K562 (cell line): ENCODE measurements around the gene CSRNP2. TPM values are rescaled to one million over a fixed set of nuclear protein-coding genes. Genes with fewer than 3 reads are reported as not detected.

Source experiments
- ATAC-seq: fragments of 200-7000 bp; cut with Tn5 transposase; 3 replicates; pipeline ENCODE4 v1.9.1; 2020; ENCODE audit warnings: moderate library complexity
- BruUV-seq: library from RNA; stranded (reverse); fragments of 400-500 nt; replicated peaks from 2 replicates; lab custom pipeline; 2021; lab: Mats Ljungman, UMichigan
- CTCF ChIA-PET: fragments of 300-600 bp; formaldehyde crosslinking; extraction: SDS; loops from one replicate; lab custom pipeline; 2021; ENCODE audit warnings: low intra/inter-chr PET ratio; lab: Yijun Ruan, JAX
- POLR2A ChIA-PET: fragments of 300-600, 350-650 bp; sonication (Branson Sonifier 250); formaldehyde crosslinking; extraction: SDS; loops from one replicate; lab custom pipeline; 2021; ENCODE audit warnings: antibody characterized with exemption, inconsistent platforms; lab: Yijun Ruan, JAX
- DNase-seq, 4 experiments: peaks; one replicate each; pipeline versions ENCODE4 v3.0.0 to v3.0.0-alpha.2; 2011 to 2018; ENCODE audit warnings: low spot score in 3 of 4, mixed read lengths in 3 of 4; ENCODE audit errors: extremely low read depth in 1 of 4
- FAIRE-seq: peaks from 2 replicates; lab custom pipeline; 2011; peaks lifted over from hg19 to GRCh38; lab: Jason Lieb, UNC
- H2AFZ ChIP-seq: 2 replicates; pipeline ENCODE4 v1.6.0; 2011; ENCODE audit warnings: low read depth, low read length, control low read depth, inconsistent platforms
- H3K27ac ChIP-seq: fragments of 200-600 bp; 3 replicates; pipeline ENCODE4 v1.8.0; 2011; ENCODE audit warnings: low read depth, mild to moderate bottlenecking, control low read depth, inconsistent platforms, low read length, moderate library complexity, mixed read lengths; ENCODE audit errors: extremely low read depth
- H3K27me3 ChIP-seq, 2 experiments: fragments of 300-600 bp in 1 of 2; 2 replicates in 1 of 2; 3 replicates in 1 of 2; pipeline versions ENCODE4 v1.6.0 to v1.8.0; 2011; ENCODE audit warnings: inconsistent platforms in 2 of 2, low read length in 2 of 2, mild to moderate bottlenecking in 1 of 2, mixed read lengths in 1 of 2, moderate library complexity in 1 of 2; ENCODE audit not compliant: control insufficient read depth in 2 of 2, insufficient read depth in 2 of 2
- H3K36me3 ChIP-seq: fragments of 300-600 bp; 3 replicates; pipeline ENCODE4 v1.8.0; 2011; ENCODE audit warnings: mild to moderate bottlenecking, low read length, inconsistent platforms; ENCODE audit not compliant: control insufficient read depth, insufficient read depth
- H3K4me1 ChIP-seq, 2 experiments: fragments of 200-600 bp in 1 of 2; replicated peaks in 1 of 2; 2 replicates in 1 of 2; 3 replicates in 1 of 2; pipeline versions ENCODE4 v1.5.1 to v1.8.0; 2011; ENCODE audit warnings: inconsistent platforms in 2 of 2, low read length in 2 of 2, mild to moderate bottlenecking in 1 of 2, mixed read lengths in 1 of 2, moderate library complexity in 1 of 2; ENCODE audit not compliant: control insufficient read depth in 2 of 2, insufficient read depth in 2 of 2
- H3K4me2 ChIP-seq: 2 replicates; pipeline ENCODE4 v1.6.1; 2011; ENCODE audit warnings: low read length, control low read depth, inconsistent platforms, mixed read lengths; ENCODE audit not compliant: insufficient read depth
- H3K4me3 ChIP-seq: fragments of 200-600 bp; sonication (generic), shearing (Covaris generic); 2 replicates; pipeline ENCODE4 v1.5.1; 2016; ENCODE audit warnings: control low read depth, inconsistent platforms
- H3K79me2 ChIP-seq: fragments of 200-600 bp; 3 replicates; pipeline ENCODE4 v1.8.0; 2011; ENCODE audit warnings: low read length, inconsistent platforms; ENCODE audit not compliant: control insufficient read depth, insufficient read depth
- H3K9ac ChIP-seq, 2 experiments: 2 replicates each; pipeline versions ENCODE4 v1.6.0 to v1.6.1; 2011; ENCODE audit warnings: low read depth in 2 of 2, low read length in 2 of 2, control low read depth in 1 of 2, inconsistent platforms in 1 of 2, mild to moderate bottlenecking in 1 of 2, mixed read lengths in 1 of 2; ENCODE audit not compliant: insufficient read depth in 1 of 2
- H3K9me1 ChIP-seq: one replicate; pipeline ENCODE4 v1.6.0; 2011; ENCODE audit warnings: inconsistent platforms, mild to moderate bottlenecking, low read length, moderate library complexity; ENCODE audit not compliant: control insufficient read depth, insufficient read depth
- H3K9me3 ChIP-seq: replicated peaks from 2 replicates; pipeline ENCODE4 v1.5.1; 2011; ENCODE audit warnings: low read depth, low read length, inconsistent platforms; ENCODE audit not compliant: control insufficient read depth, insufficient read depth
- H4K20me1 ChIP-seq: replicated peaks from 2 replicates; pipeline ENCODE4 v1.6.1; 2011; ENCODE audit warnings: low read length, inconsistent platforms, mixed read lengths; ENCODE audit not compliant: control insufficient read depth, insufficient read depth
- EP300 ChIP-seq: IDR thresholded peaks from 2 replicates; pipeline ENCODE4 v1.6.1; 2012; ENCODE audit warnings: low read length, improper control_type of control experiment
- HCFC1 ChIP-seq: IDR thresholded peaks from 2 replicates; pipeline ENCODE4 v1.6.1; 2012; ENCODE audit warnings: low read depth, low read length, improper control_type of control experiment
- MAFK ChIP-seq: IDR thresholded peaks from 2 replicates; pipeline ENCODE4 v1.6.1; 2011; ENCODE audit warnings: low read length, improper control_type of control experiment
- MEF2D ChIP-seq: conservative IDR thresholded peaks from 2 replicates; pipeline ENCODE4 v1.6.1; 2016; ENCODE audit warnings: low read depth, missing genetic modification characterization, missing compliant biosample characterization
- NCOA1 ChIP-seq: fragments of 450-650 bp; IDR thresholded peaks from 2 replicates; pipeline ENCODE4 v1.6.1; 2016; ENCODE audit warnings: low read depth
- PURB ChIP-seq: sonication (generic); formaldehyde crosslinking; IDR thresholded peaks from 2 replicates; pipeline ENCODE4 v1.9.0; 2021; ENCODE audit warnings: low read depth, mild to moderate bottlenecking, missing genetic modification reagents
- RFX5 ChIP-seq: IDR thresholded peaks from 2 replicates; pipeline ENCODE4 v1.6.1; 2011; ENCODE audit warnings: low read depth, mild to moderate bottlenecking, improper control_type of control experiment, low read length
- SETDB1 ChIP-seq: IDR thresholded peaks from one replicate; pipeline ENCODE4 v1.6.1; 2012; ENCODE audit warnings: low read length, control low read depth, inconsistent platforms
- ZNF197 ChIP-seq: fragments of 200-800 bp; sonication (Bioruptor generic); IDR thresholded peaks from 2 replicates; pipeline ENCODE4 v1.6.1; 2016; ENCODE audit warnings: low read depth, missing genetic modification characterization, missing compliant biosample characterization
- WGBS: fragments of 100-300 bp; shearing (Covaris generic); methylation state at CpG from one replicate; pipeline ENCODE4 v1.1.6; 2016; ENCODE audit warnings: low coverage, mixed read lengths; ENCODE audit not compliant: insufficient coverage; ENCODE audit errors: missing lambda C conversion rate; 5-methylcytosine and 5-hydroxymethylcytosine counted together
- in situ Hi-C: fragments of 300-500 bp; cut with MboI; formaldehyde crosslinking; loops from 4 replicates; pipeline ENCODE4 v1.15.0; 2018; ENCODE audit warnings: inconsistent platforms, mixed read lengths
- intact Hi-C: fragments of 100-400 bp; cut with micrococcal nuclease; formaldehyde crosslinking; loops from 2 replicates; pipeline ENCODE4 v1.14.2; 2022
- polyA plus RNA-seq, 8 experiments: library from polyadenylated mRNA; depleted of rRNA in 4 of 8; stranded (reverse) in 5 of 8; unstranded in 3 of 8; fragments of >200 nt; fragmentation: Nextera tagmentation in 2 of 8; fragmentation: Illumina TruSeq in 1 of 8; extraction: Ambion mirVana in 2 of 8; extraction: Trizol in 1 of 8; gene quantifications; 2 replicates each; pipeline versions ENCODE4 v1.2.1 to v1.2.3, GENCODE V29; 2011 to 2014; ENCODE audit warnings: inconsistent platforms in 1 of 8, missing spikeins in 1 of 8
- total RNA-seq, 7 experiments: library from RNA; depleted of rRNA in 6 of 7; stranded (reverse); fragments of >200 nt in 6 of 7; fragmentation: Illumina TruSeq in 2 of 7; extraction: Trizol in 2 of 7; gene quantifications; 2 replicates each; pipeline versions ENCODE4 v1.2.1 to v1.2.3, GENCODE V29; 2011 to 2021; ENCODE audit warnings: low replicate concordance in 1 of 7

CSRNP2 gene
- total and polyA plus RNA-seq, 9 of the 15 experiments (the other 6 are each of a cell fraction or from before 2014, with no cell fraction given) = 1.6 to 13.9 (median 5.9) TPM

GRCh38 chr12:51108136-51108535 is 24.7 kb upstream of the CSRNP2 start:
- H3K79me2 ChIP-seq = no peaks in the 10 kb centered on the region
- in situ Hi-C loops (no loop called here), intact Hi-C loops (no loop called here)
- no peaks in the 10 kb centered on the region for H3K27me3 ChIP-seq
- no peak overlapping the region for H3K4me2 ChIP-seq
- TF ChIP-seq MEF2D (tag) = no peak
- no peak for TF ChIP-seq SETDB1
- TF ChIP-seq ZNF197 = no peak
- TF ChIP-seq RFX5 = no peak
- TF ChIP-seq HCFC1 = no peak
- TF ChIP-seq PURB (CRISPR knock-in tag) = no peak
- no peak for TF ChIP-seq MAFK
- no peaks in the 10 kb centered on the region for H3K4me1 ChIP-seq
- H3K9ac ChIP-seq = no peak overlapping the region
- CTCF ChIA-PET = no interaction called here
- DNase-seq (no peak), FAIRE-seq (no peak), ATAC-seq (no peak)
- no peak overlapping the region for H3K4me3 ChIP-seq
- BruUV-seq = no TSS peak
- H3K9me1 ChIP-seq = no peaks in the 10 kb centered on the region
- H3K9me3 ChIP-seq = no peaks in the 10 kb centered on the region
- H4K20me1 ChIP-seq = no peaks in the 10 kb centered on the region
- H3K36me3 ChIP-seq = peaks cover 70% of the 10 kb centered on the region
- no peak overlapping the region for H3K27ac ChIP-seq
- WGBS = 89% methylated on average over 3 of the region's 4 CpGs
- no peak overlapping the region for H2AFZ ChIP-seq
- POLR2A ChIA-PET = interaction anchor here (1.1 to 1.3 kb wide), 2 partner anchors 24 to 25 kb away, joined by 3 read pairs; no protein-coding TSS in a partner anchor

- Histone ChIP-seq H4K20me1 (no peaks in the 10 kb centered on the region), H3K4me1 (no peaks in the 10 kb centered on the region), H2AFZ (no peak overlapping the region), H3K27me3 (no peaks in the 10 kb centered on the region), H3K9ac (no peak overlapping the region), H3K79me2 (no peaks in the 10 kb centered on the region), H3K36me3 (peaks cover 82% of the 10 kb centered on the region), H3K9me1 (no peaks in the 10 kb centered on the region), H3K4me2 (no peak overlapping the region), H3K4me3 (no peak overlapping the region), H3K27ac (no peak overlapping the region), H3K9me3 (no peaks in the 10 kb centered on the region)
- TF ChIP-seq NCOA1 (no peak), EP300 (no peak)
- intact Hi-C loops = no loop called here
- in situ Hi-C loops = no loop called here
- BruUV-seq = no TSS peak
- FAIRE-seq = peak; percentile 46
- POLR2A ChIA-PET = interaction anchor here (1.4 kb wide), 1 partner anchor 21 kb away, joined by 6 read pairs; the partner anchor contains the start of gene CSRNP2
- DNase-seq = no peak
- ATAC-seq = no peak
- CTCF ChIA-PET = no interaction called here
Observed at GRCh38 chr12:51103977-51104376, 20.6 kb upstream of the CSRNP2 start.
